HG02870 (cell line): ENCODE data around the gene ACTN1.
"Not testable (repeated sequence)": the region's sequence is repeated elsewhere in the genome, so short reads cannot be mapped to it uniquely, and the experiment has no call there.

ENCODE experiments used
- ATAC-seq: cut with Tn5 transposase; IDR thresholded peaks from one replicate; pipeline ENCODE4 v1.9.1; 2021; ENCODE audit warnings: mild to moderate bottlenecking, moderate library complexity; ENCODE audit not compliant: unreplicated experiment

The ACTN1 gene

DNA sequence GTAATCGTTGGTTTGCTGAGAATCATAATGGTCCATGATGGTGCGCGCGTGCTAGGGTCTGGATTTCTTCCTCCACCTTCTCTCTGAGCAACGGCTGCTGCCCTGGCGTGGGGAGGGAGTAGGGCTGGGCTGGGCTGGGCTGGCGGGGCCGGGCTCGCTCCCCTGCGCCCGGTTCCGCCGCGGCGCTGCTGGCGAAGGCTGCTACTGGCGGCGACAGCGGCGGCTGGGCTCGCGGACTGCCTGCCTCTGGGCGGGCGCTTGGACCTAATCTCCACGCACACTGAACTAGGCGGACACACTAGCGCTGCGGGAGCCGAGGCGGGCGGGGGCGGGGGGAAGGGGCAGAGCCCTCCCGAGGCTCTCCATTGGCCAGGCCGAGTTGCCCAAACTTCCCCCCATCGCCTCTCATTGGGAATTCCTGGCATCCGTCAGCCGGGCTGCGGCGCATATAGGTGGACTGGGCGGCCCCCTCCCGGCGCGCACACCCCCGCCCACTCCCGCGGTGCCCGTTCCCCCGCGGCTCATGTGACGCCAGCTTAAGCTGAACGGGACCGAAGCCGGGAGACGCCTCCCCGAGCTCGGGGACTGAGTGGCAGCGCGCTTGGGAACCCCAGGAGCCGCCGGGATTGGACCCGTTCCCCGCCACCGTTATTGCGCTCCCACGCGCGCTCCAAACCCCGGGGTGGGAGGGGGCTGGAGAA is at the start of gene ACTN1:
TSS of gene ACTN1 (minus strand) at position 282 of the 701 bp plus-strand sequence. CDS start at position 36, 246 bp downstream.
- ATAC-seq: no peak

DNA sequence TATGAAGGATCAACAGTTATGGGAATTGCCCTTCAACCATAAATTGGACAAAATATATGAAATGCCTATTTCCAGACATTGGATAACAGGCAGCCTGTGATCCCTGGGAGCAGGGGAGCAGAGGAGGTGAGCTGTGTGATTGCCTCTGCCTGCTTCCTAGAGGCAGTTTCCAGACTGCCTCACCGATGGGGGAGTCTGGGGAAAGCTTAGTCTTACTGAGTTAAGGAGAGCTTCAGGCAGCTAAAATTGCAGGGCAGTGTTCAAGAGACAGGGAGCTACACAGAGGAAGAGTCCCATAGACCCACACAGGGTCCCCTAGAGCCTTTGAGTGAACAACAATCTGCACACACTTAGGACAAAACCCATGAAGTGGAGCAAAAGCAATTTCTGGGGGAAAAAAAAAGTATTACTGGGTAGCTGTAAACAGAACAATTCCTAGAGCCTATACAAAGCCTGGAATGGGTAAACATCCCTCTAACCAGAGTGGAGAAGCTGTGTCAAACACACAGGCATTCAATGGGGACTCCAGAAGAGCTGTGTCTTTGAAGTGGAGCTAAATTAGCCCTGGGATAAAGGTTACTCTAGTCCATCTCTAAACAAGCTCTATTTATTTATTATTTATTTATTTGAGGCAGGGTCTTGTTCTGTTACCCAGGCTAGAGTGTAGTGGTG is 48.3 kb upstream of the ACTN1 start:
- ATAC-seq: no peak

DNA sequence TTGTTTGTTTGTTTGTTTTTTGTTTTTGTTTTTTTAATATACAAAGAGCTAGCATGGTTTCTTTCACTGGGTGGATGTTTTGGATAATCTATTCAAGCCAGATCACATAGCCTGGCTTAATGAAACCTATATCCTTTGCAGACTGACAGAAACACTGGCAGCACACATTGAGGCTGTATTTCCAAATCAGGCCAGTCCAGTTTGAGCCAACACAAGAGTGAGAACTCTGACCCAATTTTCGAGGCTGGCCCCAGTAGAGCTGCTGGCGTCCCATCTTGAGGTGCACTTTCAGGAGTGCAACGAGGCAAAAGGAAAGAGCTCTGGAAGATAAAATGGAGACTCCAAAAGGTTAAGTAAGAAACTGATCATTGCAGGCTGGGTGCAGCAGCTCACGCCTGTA is 43.9 kb upstream of the ACTN1 start:
- no peak for ATAC-seq

DNA sequence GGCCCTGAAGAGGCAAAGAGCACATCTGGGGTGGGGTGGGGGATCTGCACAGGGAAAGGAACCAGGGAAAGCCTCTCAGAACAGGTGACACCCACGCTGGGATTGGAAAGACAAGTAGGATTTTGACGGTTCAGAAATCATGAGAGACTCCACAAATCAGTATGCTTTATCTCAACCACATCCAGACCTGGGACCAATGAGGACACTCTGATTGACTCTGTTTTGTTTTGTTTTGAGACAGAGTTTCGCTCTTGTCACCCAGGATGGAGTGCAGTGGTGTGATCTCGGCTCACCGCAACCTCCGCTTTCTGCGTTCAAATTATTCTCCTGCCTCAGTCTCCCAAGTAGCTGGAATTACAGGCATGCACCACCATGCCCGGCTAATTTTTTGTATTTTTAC is 43.0 kb upstream of the ACTN1 start:
- not testable (repeated sequence) for ATAC-seq

DNA sequence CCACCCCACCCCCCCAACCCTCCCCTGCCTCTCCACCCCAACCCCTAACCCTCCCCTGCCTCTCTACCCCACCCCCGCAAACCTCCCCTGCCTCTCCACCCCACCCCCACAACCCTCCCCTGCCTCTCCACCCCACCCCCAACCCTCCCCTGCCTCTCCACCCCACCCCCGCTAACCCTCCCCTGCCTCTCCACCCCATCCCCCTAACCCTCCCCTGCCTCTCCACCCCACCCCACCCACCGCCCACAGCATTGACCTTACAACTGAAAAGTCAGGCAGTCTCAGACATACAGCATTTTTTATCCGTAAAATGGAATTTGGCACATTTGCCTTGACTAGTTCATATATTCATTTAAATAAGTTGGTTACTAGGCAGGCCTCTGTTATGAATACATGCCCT is 38.6 kb upstream of the ACTN1 start:
- no peak for ATAC-seq

DNA sequence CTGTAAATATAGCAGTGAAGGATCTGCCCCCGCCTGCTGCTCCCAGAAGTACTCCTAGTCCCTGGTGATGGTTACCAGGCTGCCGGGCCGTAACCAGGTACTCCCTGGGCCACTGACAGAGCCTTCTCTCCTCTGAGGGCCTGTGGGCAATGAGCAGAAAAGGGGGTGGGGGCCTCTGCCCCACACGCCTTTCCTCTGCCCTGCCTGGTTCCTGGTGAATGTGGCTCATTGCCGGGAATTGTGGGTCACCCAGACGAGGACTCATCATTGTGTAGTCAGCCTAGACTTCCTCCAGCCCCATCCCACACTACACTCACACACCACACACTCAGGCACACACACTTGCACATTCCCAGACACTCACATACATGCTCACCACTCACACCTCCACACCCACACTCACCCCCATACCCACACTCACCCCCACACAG is 35.7 kb upstream of the ACTN1 start:
- no peak for ATAC-seq

DNA sequence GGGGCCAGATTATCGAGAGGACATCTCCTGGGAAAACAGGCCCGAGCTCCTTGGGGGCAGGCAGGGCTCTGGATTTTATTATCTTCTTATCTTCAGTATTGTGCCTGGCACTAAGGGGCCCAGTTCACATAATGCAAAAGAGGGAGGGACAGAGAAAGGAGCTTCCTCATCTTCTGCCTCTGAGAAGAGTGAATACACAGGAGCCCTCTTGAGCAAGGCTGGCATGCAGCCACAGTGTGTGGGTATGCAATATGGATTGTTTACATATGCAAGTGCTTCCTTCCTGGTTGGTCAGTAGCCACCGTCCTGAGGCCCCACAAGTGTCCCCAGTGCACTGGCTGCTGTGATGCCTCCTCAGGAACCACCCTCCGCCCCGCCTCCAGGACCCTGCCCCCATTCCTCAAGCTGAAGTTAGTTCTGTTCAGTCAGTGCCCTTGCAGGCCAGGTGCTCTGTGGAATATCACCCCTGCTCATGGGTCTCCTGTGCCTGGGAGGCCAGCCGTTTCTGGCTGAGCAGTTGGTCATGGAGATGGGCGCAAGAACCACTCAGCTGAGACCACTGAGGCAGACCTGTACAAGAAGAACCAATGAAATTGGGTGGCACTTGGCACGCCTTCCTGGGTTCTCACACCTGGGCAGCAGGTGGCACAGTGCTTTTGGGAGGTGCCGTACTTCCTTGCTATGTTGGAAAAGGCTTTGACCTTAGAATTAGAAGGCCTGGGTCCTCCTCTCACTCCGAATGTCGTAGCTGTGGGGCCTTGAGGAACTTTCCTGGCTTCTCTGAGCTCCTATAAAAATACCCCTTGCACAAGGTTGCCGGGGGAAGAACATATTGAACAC is 35.1 kb upstream of the ACTN1 start:
- ATAC-seq: no peak

DNA sequence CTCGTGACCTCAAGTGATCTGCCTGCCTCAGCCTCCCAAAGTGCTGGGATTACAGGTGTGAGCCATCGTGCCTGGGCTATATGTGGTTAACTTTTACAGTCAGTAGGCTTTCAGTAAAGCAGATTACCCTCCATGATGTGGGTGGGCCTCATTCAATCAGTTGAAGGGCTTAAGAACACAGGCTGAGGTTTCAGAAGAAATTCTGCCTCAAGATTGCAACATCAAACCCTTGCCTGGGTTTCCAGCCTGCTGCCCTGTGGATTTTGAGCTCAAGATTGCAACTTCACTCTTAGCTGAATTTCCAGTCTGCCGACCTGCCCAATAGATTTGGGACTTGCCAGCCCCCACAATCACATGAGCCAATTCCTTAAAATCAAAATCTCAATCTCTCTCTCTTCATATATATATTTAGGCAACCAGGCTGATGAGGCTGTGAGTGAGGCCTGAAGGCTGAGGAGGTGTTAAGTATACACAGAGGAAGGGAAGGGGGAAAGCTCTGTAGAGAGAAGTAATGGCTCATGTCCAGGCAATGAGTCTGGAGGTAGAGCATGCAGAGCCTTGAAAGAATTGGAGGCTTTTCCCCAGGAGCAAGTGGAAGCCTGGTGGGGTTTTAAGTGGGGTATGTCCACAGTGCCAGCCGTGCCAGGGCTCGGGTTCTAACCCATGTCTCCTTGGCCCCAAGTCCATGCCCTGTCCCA is 33.3 kb upstream of the ACTN1 start:
- no peak for ATAC-seq

DNA sequence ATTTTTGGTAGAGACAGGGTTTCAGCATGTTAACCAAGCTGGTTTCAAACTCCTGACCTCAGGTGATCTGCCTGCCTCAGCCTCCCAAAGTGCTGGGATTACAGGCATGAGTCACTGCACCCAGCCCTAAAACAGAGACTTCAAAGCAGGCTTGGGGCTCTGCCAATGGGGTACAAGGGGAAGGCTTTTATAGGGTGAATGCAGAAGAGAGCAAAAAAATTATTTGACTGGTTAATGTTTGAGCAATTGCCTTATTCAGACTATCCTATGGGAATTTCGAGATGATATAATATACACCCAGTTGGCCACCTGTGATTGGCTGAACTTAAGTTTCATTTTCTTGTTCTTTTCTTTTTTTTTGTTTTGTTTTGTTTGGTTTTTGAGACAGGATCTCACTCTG is 31.5 kb upstream of the ACTN1 start:
- ATAC-seq: no peak

DNA sequence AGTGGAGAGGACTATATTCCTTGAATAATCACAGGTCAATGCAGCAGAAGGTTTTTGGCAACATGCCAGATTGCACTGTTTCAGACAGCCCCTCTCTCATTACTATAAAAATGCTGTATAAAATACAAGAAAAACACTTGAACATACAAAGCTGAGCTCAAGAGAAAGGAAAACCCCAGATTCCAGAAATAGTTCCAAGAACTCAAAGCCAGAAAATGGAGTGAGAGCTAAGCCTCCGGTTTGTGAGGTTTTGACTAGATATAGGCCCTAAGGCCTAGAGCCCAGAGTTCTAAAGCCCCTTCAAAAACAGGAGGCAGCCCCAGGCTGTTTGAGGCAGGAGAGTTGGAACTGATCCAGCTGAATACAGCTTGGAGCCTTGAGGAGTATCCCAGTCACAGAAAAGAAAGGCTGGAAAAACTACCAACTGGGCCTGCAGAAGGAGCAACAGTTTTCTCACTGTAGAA is 29.4 kb upstream of the ACTN1 start:
- ATAC-seq: no peak

DNA sequence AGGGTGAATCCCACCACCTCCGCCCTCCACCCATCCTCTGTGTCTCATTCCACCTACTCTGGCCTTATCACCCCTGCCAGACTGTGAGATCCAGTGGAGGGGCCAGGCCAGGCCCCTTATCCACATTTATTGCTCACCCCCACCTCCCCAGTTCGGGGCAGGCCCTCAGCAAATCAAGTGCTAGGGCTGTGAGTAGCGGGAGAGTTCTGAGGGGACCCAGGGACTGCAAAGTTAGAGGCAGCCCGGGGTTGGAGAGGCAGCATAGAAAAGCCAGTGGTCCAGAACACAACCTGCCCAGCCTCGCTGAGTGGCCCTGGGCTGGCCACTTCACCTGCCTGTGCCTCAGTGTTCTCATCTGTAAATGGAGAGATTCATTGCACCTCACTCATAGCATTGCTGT is 27.2 kb upstream of the ACTN1 start:
- ATAC-seq: no peak

DNA sequence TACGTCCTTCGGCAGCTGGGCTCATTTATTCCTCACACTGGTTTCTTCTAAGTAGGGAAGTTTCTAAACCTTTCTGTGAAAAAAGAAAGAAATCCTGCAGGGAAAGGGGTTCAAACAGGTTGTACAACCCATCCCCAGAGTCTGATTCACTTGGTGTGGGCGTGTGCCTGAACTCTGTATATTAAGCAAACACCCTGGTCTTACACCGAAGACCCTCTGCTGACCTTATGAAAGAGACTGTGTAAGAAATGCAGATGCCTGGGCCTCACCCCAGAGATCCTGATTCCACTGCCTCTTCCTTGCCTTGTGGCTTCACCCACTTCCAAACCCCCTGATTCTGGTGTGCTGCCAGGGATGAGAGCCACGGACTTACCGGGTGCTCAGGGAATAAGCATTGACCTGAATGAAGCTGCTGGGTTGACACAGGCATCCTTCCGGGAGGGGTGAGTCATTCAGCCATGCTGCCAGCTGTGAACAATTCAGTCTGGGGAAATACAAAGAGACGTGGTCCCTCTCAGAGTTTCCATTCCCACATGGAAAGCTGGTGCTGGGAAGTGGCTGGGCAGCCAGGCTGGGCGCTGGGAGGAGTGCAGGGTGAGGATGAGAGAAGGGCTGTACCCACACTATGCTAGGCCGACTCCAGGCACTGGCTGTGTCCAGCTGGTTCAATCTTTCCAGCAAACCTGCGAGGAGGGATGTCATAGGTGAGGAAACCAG is 26.5 kb upstream of the ACTN1 start:
- no peak for ATAC-seq

DNA sequence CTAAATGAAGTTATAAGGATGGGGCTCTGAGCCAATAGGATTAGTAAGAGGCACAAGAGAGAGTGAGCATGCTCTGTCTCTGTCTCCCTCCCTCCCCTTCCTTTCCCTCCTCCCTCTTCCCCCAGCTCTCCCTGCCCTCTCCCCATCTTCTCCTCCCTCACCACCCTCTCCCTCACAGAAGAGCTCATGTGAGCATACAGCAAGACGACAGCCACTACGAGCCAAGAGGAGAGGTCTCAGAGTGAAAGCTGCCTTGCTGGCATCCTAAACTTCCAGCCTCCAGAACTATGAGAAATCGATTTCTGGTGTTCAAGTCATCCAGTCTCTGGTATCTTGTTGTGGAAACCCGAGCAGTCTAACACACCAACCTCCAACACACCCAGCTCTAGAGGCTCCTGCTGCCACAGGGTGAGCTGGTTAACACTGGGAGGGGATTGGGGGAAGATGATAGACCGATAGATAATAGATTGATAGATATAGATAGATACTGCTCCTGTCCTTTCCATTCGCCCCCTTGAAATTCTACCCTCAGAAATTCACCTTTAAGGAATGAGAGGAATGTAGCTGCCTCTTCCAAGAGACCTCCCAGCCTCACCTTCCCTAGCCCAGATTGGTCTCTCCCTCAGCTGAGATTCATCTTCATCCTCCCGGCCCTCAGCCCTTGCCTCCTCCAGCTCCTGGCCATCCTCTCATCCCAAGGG is 25.8 kb upstream of the ACTN1 start:
- ATAC-seq: no peak

DNA sequence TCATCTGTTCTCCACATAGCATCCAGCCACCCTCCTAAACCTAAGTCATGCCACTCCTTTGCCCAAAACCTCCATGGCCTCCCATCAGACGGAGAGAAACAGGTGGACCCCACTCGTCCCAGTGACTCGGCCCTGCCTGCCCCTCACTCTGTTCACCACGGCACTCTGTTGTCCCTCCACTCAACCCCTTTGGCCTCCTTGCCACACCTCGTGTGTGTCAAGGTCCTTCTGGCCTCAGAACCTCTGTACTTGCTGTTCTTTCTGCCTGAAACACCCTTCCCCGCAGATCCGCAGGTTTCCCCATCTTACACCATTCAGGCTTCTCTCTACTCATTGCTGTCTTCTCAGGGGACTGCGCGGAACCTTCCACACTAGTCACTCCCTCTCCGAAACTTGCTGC is 24.5 kb upstream of the ACTN1 start:
- ATAC-seq: no peak

DNA sequence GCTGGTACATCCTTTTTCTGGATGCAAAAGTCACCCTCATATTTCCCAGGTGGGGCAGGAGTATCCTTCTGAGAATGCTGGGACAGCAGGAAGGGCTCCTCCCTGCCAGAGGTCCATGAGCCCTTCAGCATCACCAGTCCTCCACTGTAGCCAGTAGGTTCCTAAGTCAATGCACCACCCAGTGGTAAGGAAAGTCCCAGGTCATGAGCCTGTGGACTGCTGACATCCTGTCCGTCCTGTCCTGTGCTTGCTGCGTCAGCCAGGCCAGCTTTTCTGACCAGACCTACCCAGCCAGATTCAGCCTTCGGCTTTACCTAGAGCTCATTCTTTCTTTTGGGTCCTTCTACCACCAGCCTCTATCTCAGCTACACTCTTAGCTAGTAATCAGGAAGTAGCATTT is 23.0 kb upstream of the ACTN1 start:
- ATAC-seq: no peak

DNA sequence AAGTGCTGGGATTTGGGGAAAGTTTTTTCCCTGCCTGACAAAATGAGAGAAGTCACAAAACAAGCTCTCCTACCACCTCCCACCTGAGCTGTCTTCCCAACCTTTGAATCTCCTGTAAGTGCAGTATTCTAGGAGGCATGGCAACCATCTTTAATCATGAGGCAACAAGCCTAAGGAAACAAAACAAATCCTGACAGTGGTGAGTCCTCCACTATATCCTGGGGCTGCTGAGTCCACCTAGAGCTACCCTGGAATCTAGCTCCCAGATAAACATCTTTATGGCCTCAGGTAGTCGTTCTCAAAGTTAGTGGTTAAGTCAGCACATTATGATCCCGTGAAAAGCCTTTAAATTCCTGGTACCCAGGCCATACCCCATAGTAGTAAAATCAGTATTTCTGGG is 22.3 kb upstream of the ACTN1 start:
- no peak for ATAC-seq

DNA sequence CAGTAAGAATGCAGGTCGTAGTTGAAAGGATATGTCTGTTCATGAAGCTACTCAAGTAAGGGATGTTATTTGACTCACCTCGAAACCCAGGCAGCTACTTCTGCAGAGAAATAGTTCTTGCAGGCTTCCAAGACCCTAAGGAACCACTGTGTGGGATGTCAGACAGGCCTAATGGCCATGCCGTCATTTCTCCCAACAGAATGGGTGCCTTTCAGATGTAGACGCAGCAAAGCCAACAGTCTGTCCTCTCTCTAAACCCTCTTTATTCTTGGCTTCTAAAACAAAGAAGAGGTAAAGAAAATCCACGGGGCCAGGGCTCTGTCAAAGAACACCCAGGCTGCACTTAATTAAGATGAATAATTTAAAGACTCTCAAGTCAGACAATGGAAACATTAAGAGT is 19.0 kb upstream of the ACTN1 start:
- no peak for ATAC-seq

DNA sequence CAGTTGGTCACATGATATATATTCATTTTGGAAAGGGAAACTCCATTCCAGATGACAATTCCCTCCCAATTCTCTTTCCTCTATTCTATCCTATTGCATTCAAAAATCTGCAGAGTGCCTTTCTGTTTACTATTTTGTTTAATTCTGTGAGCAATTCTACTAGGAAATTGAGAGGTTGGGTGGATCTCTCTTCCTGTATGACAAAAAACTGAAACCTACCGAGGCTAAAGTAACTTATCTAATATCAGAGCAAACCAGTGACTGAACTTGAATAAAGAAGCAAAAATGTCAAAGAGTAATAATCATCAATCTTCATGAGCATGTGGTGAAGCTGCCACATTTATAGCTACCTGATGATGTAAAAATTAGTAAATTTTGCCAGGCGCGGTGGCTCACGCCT is 16.6 kb upstream of the ACTN1 start:
- ATAC-seq: no peak

DNA sequence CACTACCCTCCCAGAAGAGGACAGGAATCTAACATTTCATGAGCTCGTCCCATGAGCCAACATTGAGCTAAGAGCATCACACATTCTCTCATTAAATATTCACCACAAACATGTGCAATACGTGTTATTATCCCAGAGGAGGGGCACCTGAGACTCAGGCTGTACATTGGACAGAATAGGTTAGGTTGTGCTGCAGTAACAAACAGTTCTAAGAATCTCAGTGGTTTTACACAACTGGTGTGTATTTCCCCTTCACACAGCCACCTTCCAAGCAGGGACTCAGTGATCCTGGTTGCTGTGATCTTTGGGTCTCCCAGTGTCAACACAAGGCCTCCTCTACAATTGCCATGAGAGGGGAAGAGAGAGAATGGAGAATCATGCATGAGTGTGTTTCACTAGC is 15.0 kb upstream of the ACTN1 start:
- ATAC-seq: no peak

DNA sequence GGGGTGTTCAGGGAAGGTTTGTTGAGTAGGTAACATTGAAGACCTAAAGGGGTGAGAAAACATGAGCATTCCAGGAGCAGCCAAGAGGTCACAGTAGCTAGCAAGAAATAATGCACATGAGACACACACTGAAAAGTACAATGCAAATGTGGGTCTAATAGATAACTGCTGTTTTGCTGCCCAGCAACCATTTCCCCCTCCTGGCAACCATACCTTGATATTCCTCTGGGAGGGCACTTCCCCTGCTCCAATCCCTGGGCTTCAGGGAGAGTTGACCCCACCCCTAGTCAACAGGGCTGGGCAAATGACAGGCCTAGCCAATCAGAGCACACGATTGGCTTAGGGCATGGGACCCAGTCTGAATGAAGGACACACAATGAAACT is 8.5 kb upstream of the ACTN1 start:
- ATAC-seq: no peak
